ENCODE data around the gene PPP2R1A.
"Not testable (repeated sequence)": the region's sequence is repeated elsewhere in the genome, so short reads cannot be mapped to it uniquely, and the experiment has no call there.

PPP2R1A gene

GRCh38 chr19:52200044-52200443 is 10.2 kb downstream of the PPP2R1A start:
- in situ Hi-C loops (cut with MboI; ENCODE audit: low pct_unique_long_range_greater_than_20kb, low sequenced_read_pairs, unreplicated experiment) = no loop called here
- TF ChIP-seq CTCF (IDR thresholded peaks at IDR 0.05; ENCODE audit: extremely low read depth, insufficient read depth, missing control alignments) = no peak
- DNase-seq (ENCODE audit: low spot score) = no peak

- DNase-seq (ENCODE audit: low spot score); in situ Hi-C loops (cut with MboI; ENCODE audit: low pct_unique_long_range_greater_than_20kb, low sequenced_read_pairs, unreplicated experiment): not testable (repeated sequence)
Measured at GRCh38 chr19:52200755-52201391, 11.0 kb downstream of the PPP2R1A start.

GRCh38 chr19:52206481-52206880 is 16.6 kb downstream of the PPP2R1A start:
- TF ChIP-seq CTCF (IDR thresholded peaks at IDR 0.05; ENCODE audit: extremely low read depth, insufficient read depth, missing control alignments) = no peak
- in situ Hi-C loops (cut with MboI; ENCODE audit: low pct_unique_long_range_greater_than_20kb, low sequenced_read_pairs, unreplicated experiment) = no loop called here
- DNase-seq (ENCODE audit: low spot score) = no peak

GRCh38 chr19:52211203-52211602 is 21.4 kb downstream of the PPP2R1A start:
- in situ Hi-C loops (cut with MboI; ENCODE audit: low pct_unique_long_range_greater_than_20kb, low sequenced_read_pairs, unreplicated experiment) = no loop called here
- no peak for TF ChIP-seq CTCF (IDR thresholded peaks at IDR 0.05; ENCODE audit: extremely low read depth, insufficient read depth, missing control alignments)
- no peak for DNase-seq (ENCODE audit: low spot score)

- TF ChIP-seq CTCF (IDR thresholded peaks at IDR 0.05; ENCODE audit: extremely low read depth, insufficient read depth, missing control alignments) = no peak
- no peak for DNase-seq (ENCODE audit: low spot score)
- in situ Hi-C loops (cut with MboI; ENCODE audit: low pct_unique_long_range_greater_than_20kb, low sequenced_read_pairs, unreplicated experiment) = no loop called here
Measured at GRCh38 chr19:52211926-52212571, 22.2 kb downstream of the PPP2R1A start.

- TF ChIP-seq CTCF (IDR thresholded peaks at IDR 0.05; ENCODE audit: extremely low read depth, insufficient read depth, missing control alignments) = no peak
- in situ Hi-C loops (cut with MboI; ENCODE audit: low pct_unique_long_range_greater_than_20kb, low sequenced_read_pairs, unreplicated experiment) = no loop called here
- no peak for DNase-seq (ENCODE audit: low spot score)
Measured at GRCh38 chr19:52212572-52213255, 22.9 kb downstream of the PPP2R1A start.

- DNase-seq (ENCODE audit: low spot score) = no peak
- TF ChIP-seq CTCF (IDR thresholded peaks at IDR 0.05; ENCODE audit: extremely low read depth, insufficient read depth, missing control alignments) = no peak
- in situ Hi-C loops (cut with MboI; ENCODE audit: low pct_unique_long_range_greater_than_20kb, low sequenced_read_pairs, unreplicated experiment) = no loop called here
Measured at GRCh38 chr19:52214241-52214640, 24.4 kb downstream of the PPP2R1A start.

All from GM13977 (cell line).